ENCODE measurements around the gene HMGCS2.
"Not testable (repeated sequence)": the region's sequence is repeated elsewhere in the genome, so short reads cannot be mapped to it uniquely, and the experiment has no call there.

HMGCS2 gene

GRCh38 chr1:119725626-119726025 lies 43.1 kb downstream of the HMGCS2 start:
- DNase-seq: no peak

- DNase-seq: no peak
Observed at GRCh38 chr1:119724611-119725218, 44.0 kb downstream of the HMGCS2 start.

DNA sequence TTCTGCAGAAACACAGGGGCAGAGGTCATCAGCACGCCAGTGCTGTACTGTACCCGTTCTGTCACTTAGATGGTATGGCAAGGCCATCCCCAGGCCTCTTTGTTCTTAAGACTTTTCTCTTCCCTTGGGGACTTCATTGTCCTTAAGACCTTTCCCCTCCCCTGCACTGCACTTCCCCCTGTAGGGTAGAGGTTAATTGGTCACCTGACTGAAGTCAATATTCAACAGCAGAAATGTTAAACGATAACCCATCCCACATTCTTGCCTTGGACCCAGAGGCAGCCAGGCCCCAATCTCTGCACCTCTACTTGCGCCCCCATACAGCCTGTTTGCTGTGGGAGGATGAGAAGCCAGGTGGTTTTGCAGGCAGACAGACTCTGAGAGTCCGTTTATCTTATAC lies 46.8 kb downstream of the HMGCS2 start:
- DNase-seq: no peak

DNA sequence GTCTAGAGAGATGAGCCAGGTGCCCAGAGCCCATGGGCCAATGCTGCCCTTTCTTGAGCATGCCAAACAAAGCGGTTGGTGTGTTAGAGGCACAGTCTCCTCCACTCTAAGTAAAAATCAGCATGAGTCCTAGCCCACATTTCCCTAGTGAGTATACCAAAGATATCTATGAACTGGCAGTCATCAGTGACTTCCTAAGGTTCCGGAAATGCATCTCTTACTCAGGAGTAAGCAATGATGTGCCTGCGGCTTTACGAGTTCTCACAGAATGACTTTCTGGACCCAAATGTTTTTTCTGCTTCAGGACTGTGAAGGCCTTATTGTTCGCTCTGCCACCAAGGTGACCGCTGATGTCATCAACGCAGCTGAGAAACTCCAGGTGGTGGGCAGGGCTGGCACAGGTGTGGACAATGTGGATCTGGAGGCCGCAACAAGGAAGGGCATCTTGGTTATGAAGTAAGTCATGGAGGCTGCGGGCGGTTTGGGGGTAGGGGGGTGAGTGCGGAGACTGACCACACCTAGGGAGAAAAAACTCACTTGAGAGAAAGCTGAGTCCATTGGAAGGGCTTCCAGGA lies 47.8 kb downstream of the HMGCS2 start:
- no peak for DNase-seq

GRCh38 chr1:119718972-119719371 lies 49.7 kb downstream of the HMGCS2 start:
- DNase-seq: no peak

- DNase-seq: no peak
Observed at GRCh38 chr1:119718409-119718808, 50.3 kb downstream of the HMGCS2 start.

DNA sequence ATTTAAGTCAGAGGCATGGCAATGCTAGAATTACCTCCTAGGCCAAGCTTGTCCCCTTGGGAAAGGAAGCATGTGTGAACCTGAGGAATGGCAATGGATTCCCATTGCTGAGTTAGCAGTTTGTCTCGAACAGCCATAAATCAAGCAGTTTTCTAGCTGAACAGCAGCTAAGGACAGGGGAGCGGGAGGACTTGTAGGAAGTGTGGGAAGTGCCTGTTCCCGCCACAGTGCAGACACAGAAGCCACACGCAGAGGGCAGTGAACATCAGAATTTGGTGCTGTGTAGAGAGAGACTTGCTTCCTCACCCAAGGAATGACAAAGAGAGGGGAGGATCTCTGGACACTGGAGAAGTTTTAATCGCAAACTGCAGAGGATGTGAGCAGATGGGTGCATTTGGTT lies 53.2 kb downstream of the HMGCS2 start:
- DNase-seq: no peak

- no peak for DNase-seq
Observed at GRCh38 chr1:119714583-119714982, 54.1 kb downstream of the HMGCS2 start.

DNA sequence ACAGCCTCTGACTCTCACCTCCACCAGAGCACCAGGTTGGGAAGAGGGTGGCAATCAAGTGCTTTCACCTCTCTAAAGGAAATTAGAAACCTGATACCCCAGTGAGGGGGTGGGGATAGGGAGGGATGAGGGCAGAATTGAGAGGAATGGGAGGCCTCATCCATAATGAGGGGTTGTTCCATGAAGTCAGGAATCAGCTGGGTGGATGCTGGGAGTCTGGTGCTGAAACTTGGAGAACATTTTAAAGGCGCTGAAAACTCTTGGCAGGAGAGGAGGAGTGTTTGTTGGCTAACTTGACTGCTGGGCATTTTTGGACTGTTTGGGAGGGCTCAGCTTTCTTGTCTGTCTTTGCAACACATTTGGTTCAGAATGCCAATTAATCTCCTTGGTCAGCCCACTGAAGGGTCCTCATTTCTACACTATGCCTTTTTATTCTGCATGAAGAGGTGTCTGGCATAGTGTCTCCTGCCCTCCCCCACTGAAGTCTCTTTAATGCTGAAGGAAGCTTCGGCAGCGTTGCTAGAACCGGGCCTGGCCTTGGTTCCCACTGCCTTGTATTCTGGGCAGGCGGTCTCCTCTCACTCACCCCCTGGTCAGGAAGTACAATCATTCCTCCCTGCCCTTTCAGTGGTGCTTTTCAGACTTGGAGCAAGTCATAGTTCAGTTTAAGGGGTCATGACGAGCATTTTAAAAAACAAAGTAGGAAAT lies 54.8 kb downstream of the HMGCS2 start:
- DNase-seq: no peak

DNA sequence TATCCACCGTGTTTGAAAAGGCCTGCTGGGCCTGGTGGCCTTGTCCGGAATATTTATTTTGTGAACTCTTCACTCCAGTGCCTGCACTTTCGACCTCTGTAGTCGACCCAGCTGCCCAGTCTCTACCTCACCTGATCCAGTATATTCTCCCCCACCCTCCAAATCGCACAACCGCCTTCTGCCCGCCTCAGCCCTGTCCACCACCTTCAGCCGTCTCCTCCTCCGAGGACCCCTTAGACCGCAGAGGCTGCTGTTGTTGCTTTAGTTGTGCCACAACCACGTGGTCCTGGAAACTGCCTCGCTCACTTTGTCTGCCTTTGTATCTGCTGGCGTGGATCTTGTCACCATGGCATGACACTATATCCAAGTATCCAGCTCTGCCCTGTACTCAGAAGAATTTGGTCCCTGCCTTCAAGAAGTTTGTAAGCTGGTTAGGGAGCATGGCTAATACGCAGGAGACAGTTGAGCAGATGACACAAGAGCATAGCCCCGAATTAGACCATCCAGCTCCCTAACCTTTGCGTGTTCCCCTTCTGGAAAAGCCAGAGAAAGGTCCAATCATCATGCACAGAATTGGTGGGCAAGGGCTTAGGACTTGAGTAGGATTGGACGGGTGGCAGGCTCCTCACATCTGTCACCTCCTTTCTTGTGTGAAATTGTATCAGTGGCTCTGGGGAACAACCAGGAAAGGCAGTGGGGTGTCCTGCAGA lies 55.5 kb downstream of the HMGCS2 start:
- DNase-seq: no peak

GRCh38 chr1:119712342-119713038 lies 56.2 kb downstream of the HMGCS2 start:
- no peak for DNase-seq

GRCh38 chr1:119711804-119712341 lies 56.8 kb downstream of the HMGCS2 start, which contains the start of gene PHGDH:
TSS of gene PHGDH (plus strand) at chr1:119711934. CDS start at chr1:119712023, 89 bp downstream.
- DNase-seq: no peak

- not testable (repeated sequence) for DNase-seq
Observed at GRCh38 chr1:119711356-119711803, 57.3 kb downstream of the HMGCS2 start.

DNA sequence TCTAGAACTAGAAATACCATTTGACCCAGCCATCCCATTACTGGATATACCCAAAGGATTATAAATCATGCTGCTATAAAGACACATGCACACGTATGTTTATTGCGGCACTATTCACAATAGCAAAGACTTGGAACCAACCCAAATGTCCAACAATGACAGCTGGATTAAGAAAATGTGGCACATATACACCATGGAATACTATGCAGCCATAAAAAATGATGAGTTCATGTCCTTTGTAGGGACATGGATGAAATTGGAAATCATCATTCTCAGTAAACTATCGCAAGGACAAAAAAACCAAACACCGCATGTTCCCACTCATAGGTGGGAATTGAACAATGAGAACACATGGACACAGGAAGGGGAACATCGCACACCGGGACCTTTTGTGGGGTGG lies 62.1 kb downstream of the HMGCS2 start:
- not testable (repeated sequence) for DNase-seq

DNA sequence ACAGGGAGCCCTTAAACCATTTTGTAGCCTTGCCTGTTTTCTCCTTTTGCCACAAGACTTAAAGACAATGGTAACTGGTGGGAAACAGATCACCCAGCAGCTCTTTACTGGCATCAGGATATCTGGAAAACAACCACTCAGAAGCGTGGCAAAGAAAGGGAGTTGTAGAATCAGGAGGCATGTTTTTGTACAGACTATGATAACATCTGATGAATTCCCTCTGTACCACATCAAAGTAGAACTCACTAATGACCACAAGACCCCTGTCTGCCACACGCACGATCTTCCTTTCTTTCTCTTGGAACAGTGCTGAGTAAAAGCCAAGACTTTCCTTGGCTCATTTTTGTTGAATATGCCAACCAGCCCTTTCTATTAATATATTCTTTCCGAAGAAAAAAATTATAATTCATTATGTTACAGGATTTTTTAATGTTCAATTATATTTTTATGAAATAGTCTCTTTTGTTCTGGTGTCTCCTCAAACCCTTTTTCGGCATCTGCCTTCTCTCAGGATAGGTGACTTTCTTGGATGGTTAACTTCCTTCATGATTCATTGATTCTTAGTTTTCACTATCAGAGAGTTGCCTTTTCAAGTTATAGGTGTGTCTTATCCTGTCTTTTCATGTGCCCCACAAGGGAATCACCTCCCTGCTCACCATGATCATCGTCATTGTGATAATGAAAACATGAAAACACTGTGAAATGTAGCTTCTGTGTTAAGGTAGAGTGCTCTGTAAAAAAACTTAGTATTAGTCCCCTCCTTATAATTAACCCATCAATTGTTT lies 64.8 kb downstream of the HMGCS2 start:
- no peak for DNase-seq

- DNase-seq: no peak
Observed at GRCh38 chr1:119702384-119702783, 66.3 kb downstream of the HMGCS2 start.

DNA sequence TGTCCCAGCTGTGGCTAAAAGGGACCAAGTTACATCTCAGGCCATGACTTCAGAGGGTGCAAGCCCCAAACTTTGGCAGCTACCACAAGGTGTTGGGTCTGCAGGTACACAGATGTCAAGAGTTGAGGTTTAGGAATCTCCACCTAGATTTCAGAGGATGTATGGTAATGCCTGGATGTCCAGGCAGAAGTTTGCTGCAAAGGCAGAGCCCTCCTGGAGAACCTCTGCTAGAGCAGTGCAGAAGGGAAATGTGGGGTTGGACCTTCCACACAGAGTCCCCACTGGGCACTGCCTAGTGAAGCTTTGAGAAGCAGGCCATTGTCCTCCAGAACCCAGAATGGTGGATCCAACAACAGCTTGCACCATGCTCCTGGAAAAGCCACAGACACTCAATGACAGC lies 67.0 kb downstream of the HMGCS2 start:
- DNase-seq: no peak

DNA sequence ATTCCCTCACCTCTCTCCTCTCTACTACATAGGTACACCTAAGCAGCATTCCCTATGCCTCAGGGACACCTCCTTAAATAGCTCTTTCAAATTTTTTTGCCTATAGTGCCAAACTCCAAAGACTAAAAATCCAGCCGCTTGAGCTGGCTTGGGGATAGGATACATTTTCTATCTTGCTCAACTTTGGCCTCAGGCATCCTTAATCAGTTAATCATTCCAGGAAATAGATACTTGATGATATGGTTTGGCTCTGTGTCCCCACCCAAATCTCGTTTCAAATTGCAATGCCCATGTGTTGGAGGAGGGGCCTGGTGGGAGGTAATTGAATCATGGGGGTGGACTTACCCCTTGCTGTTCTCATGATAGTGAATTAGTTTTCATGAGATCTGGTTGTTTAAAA lies 68.4 kb downstream of the HMGCS2 start:
- no peak for DNase-seq
